Prostate gland (tissue), 2 donors: ENCODE results near the gene RELL1. TPM values are rescaled to one million over a fixed set of nuclear protein-coding genes. Genes with fewer than 3 reads are reported as not detected.

ENCODE experiments used
- DNase-seq: peaks from one replicate; pipeline ENCODE4 v3.0.0-alpha.2; 2019; ENCODE audit warnings: low spot score
- H3K27ac ChIP-seq, 2 donors: fragments of 200-600 bp; sonication (generic); 2 replicates each; pipeline ENCODE4 v1.5.1; 2017 to 2019
- H3K27me3 ChIP-seq: fragments of 200-600 bp; sonication (generic); replicated peaks from 2 replicates; pipeline ENCODE4 v1.5.1; 2019; ENCODE audit not compliant: insufficient read depth
- H3K36me3 ChIP-seq, 2 donors: fragments of 200-600 bp; sonication (generic); 1 replicate in 1 of 2; 2 replicates in 1 of 2; pipeline versions ENCODE4 v1.5.1 to v1.8.1; 2017 to 2019
- H3K4me1 ChIP-seq: fragments of 200-600 bp; sonication (generic); replicated peaks from 2 replicates; pipeline ENCODE4 v1.5.1; 2019
- H3K4me3 ChIP-seq, 2 donors: fragments of 200-600 bp; sonication (generic); 2 replicates each; pipeline ENCODE4 v1.5.1; 2017 to 2019
- H3K9me3 ChIP-seq: fragments of 200-600 bp; sonication (generic); 2 replicates; pipeline ENCODE4 v1.5.1; 2017
- POLR2A ChIP-seq: fragments of 450-650 bp; IDR thresholded peaks from one replicate; pipeline ENCODE4 v1.6.1; 2016; ENCODE audit warnings: antibody characterized with exemption, mild to moderate bottlenecking
- POLR2AphosphoS5 ChIP-seq: sonication (generic); formaldehyde crosslinking; IDR thresholded peaks from one replicate; pipeline ENCODE4 v1.6.1; 2017; ENCODE audit warnings: antibody characterized with exemption
- WGBS: methylation state at CpG from one replicate; pipeline ENCODE4 v1.1.5; 2018; 5-methylcytosine and 5-hydroxymethylcytosine counted together
- intact Hi-C: fragments of 100-400 bp; cut with DNase I; formaldehyde crosslinking; loops from one replicate; pipeline ENCODE4 v1.14.2; 2022
- total RNA-seq, 2 donors: library from RNA; depleted of rRNA; stranded (reverse); fragments of >200 nt; gene quantifications; one replicate each; pipeline ENCODE4 v1.1.0, GENCODE V29; 2016
- TF ChIP-seq, protein P1 (sequence below), 4 experiments: fragments of 200-600 bp in 2 of 4; fragments of 450-650 bp in 2 of 4; sonication (generic) in 2 of 4; IDR thresholded peaks; 1 replicate in 3 of 4; 2 replicates in 1 of 4; pipeline ENCODE4 v1.5.1; 2016 to 2019; ENCODE audit warnings: antibody characterized with exemption in 4 of 4, mild to moderate bottlenecking in 2 of 4, moderate library complexity in 2 of 4

The RELL1 gene
- total RNA-seq, 2 donors from 2014 or later = 18.9 to 26.2 TPM

- TF ChIP-seq, protein P1, sequence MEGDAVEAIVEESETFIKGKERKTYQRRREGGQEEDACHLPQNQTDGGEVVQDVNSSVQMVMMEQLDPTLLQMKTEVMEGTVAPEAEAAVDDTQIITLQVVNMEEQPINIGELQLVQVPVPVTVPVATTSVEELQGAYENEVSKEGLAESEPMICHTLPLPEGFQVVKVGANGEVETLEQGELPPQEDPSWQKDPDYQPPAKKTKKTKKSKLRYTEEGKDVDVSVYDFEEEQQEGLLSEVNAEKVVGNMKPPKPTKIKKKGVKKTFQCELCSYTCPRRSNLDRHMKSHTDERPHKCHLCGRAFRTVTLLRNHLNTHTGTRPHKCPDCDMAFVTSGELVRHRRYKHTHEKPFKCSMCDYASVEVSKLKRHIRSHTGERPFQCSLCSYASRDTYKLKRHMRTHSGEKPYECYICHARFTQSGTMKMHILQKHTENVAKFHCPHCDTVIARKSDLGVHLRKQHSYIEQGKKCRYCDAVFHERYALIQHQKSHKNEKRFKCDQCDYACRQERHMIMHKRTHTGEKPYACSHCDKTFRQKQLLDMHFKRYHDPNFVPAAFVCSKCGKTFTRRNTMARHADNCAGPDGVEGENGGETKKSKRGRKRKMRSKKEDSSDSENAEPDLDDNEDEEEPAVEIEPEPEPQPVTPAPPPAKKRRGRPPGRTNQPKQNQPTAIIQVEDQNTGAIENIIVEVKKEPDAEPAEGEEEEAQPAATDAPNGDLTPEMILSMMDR (IDR thresholded peaks at IDR 0.05) = no peak
- no peak for TF ChIP-seq POLR2AphosphoS5
- no peak for TF ChIP-seq POLR2A
- no peaks in the 10 kb centered on the region for H3K27me3 ChIP-seq
- no peaks in the 10 kb centered on the region for H3K36me3 ChIP-seq
- no peak for DNase-seq
- intact Hi-C loops = no loop called here
- no peaks in the 10 kb centered on the region for H3K9me3 ChIP-seq
- WGBS = 11% methylated on average over 1 of the region's 1 CpG
- H3K27ac ChIP-seq = no peak overlapping the region
- H3K4me3 ChIP-seq = no peak overlapping the region
- H3K4me1 ChIP-seq = no peaks in the 10 kb centered on the region
Measured at GRCh38 chr4:37662251-37662650, 23.9 kb downstream of the RELL1 start.

GRCh38 chr4:37661772-37662171 is 24.4 kb downstream of the RELL1 start:
- intact Hi-C loops = no loop called here
- Histone ChIP-seq H3K27ac (no peak overlapping the region), H3K9me3 (no peaks in the 10 kb centered on the region), H3K27me3 (no peaks in the 10 kb centered on the region), H3K4me1 (no peaks in the 10 kb centered on the region), H3K36me3 (no peaks in the 10 kb centered on the region), H3K4me3 (no peak overlapping the region)
- TF ChIP-seq POLR2AphosphoS5 (no peak), POLR2A (no peak)
- TF ChIP-seq, protein P1 (IDR thresholded peaks at IDR 0.05) = no peak
- WGBS = 30% methylated on average over 3 of the region's 3 CpGs
- no peak for DNase-seq

GRCh38 chr4:37659696-37660095 is 26.5 kb downstream of the RELL1 start:
- TF ChIP-seq POLR2AphosphoS5 = no peak
- TF ChIP-seq, protein P1 (IDR thresholded peaks at IDR 0.05) = no peak
- Histone ChIP-seq H3K36me3 (no peaks in the 10 kb centered on the region), H3K27ac (no peak overlapping the region), H3K4me3 (no peak overlapping the region), H3K27me3 (no peaks in the 10 kb centered on the region), H3K4me1 (no peaks in the 10 kb centered on the region), H3K9me3 (no peaks in the 10 kb centered on the region)
- no peak for DNase-seq
- 94% methylated on average over 3 of the region's 3 CpGs for WGBS
- intact Hi-C loops = no loop called here

GRCh38 chr4:37656649-37657048 is 29.5 kb downstream of the RELL1 start:
- 94% methylated on average over 4 of the region's 4 CpGs for WGBS
- Histone ChIP-seq H3K4me3 (no peak overlapping the region), H3K9me3 (no peaks in the 10 kb centered on the region), H3K4me1 (no peaks in the 10 kb centered on the region), H3K36me3 (no peaks in the 10 kb centered on the region), H3K27ac (no peak overlapping the region), H3K27me3 (no peaks in the 10 kb centered on the region)
- TF ChIP-seq, protein P1 (IDR thresholded peaks at IDR 0.05) = no peak
- TF ChIP-seq POLR2A = no peak
- no peak for TF ChIP-seq POLR2AphosphoS5
- DNase-seq = no peak
- intact Hi-C loops = no loop called here

DNA sequence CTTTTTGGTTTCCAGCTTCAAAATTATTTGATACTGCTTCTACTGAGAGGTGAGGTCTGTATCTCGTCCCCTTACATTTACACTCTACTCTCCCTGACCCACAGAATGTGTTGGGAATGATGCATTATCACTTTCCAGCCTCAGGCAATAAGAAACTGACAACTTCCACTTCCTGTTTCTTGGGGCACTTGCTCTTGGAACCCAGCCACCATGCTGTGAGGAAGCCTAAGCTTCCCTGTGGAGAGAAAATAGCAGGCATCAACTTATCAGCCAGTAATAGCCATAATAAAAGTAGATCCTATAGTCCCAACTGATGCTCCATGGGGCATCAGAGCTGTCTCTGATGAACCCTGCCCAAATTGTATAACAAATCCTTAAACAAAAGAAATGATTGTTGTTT is 32.6 kb downstream of the RELL1 start:
- Histone ChIP-seq H3K4me1 (no peaks in the 10 kb centered on the region), H3K27me3 (no peaks in the 10 kb centered on the region), H3K9me3 (no peaks in the 10 kb centered on the region), H3K36me3 (no peaks in the 10 kb centered on the region), H3K27ac (no peak overlapping the region), H3K4me3 (no peak overlapping the region)
- intact Hi-C loops = no loop called here
- 97% methylated on average over 1 of the region's 1 CpG for WGBS
- TF ChIP-seq POLR2AphosphoS5 (no peak), POLR2A (no peak)
- TF ChIP-seq, protein P1 (IDR thresholded peaks at IDR 0.05) = no peak
- DNase-seq = no peak
